GM23338 (cell line): ENCODE measurements around the gene KIF6. TPM values are rescaled to one million over a fixed set of nuclear protein-coding genes. Genes with fewer than 3 reads are reported as not detected.

Source experiments
- ATAC-seq: fragments of 200-7000 bp; cut with Tn5 transposase; 3 replicates; pipeline ENCODE4 v1.9.1; 2020
- DNase-seq: peaks from one replicate; pipeline ENCODE4 v3.0.0-alpha.2; 2015; ENCODE audit warnings: low spot score
- H2AFZ ChIP-seq: fragments of 200-600 bp; sonication (generic); 2 replicates; pipeline ENCODE4 v1.8.0; 2016; ENCODE audit warnings: antibody characterized with exemption, mild to moderate bottlenecking, moderate library complexity
- H3F3A ChIP-seq: fragments of 200-600 bp; sonication (generic); replicated peaks from 2 replicates; pipeline ENCODE4 v1.8.0; 2017; ENCODE audit warnings: antibody characterized with exemption, mixed run types, low read depth
- H3K27ac ChIP-seq: fragments of 200-600 bp; sonication (generic); 2 replicates; pipeline ENCODE4 v1.6.1; 2016; ENCODE audit warnings: low read depth
- H3K27me3 ChIP-seq: fragments of 200-600 bp; sonication (generic); 2 replicates; pipeline ENCODE4 v1.8.0; 2016; ENCODE audit warnings: mild to moderate bottlenecking, mixed run types, moderate library complexity; ENCODE audit not compliant: insufficient read depth
- H3K36me3 ChIP-seq: fragments of 200-600 bp; sonication (generic); 2 replicates; pipeline ENCODE4 v1.8.0; 2016; ENCODE audit warnings: mild to moderate bottlenecking; ENCODE audit not compliant: insufficient read depth
- H3K4me1 ChIP-seq: fragments of 200-600 bp; sonication (generic); 2 replicates; pipeline ENCODE4 v1.8.0; 2016; ENCODE audit warnings: mild to moderate bottlenecking, moderate library complexity; ENCODE audit not compliant: insufficient read depth
- H3K4me2 ChIP-seq: fragments of 200-600 bp; sonication (generic); 2 replicates; pipeline ENCODE4 v1.7.1; 2017; ENCODE audit warnings: mixed run types
- H3K4me3 ChIP-seq: fragments of 200-600 bp; sonication (generic); 2 replicates; pipeline ENCODE4 v1.6.1; 2016; ENCODE audit warnings: mixed run types
- H3K79me2 ChIP-seq: fragments of 200-600 bp; sonication (generic); replicated peaks from 2 replicates; pipeline ENCODE4 v1.8.0; 2017; ENCODE audit warnings: mild to moderate bottlenecking; ENCODE audit not compliant: insufficient read depth
- H3K9me2 ChIP-seq: fragments of 200-600 bp; sonication (generic); 2 replicates; pipeline ENCODE4 v1.8.0; 2017; ENCODE audit not compliant: insufficient read depth
- H4K20me1 ChIP-seq: fragments of 200-600 bp; sonication (generic); replicated peaks from 2 replicates; pipeline ENCODE4 v1.8.0; 2017; ENCODE audit warnings: mild to moderate bottlenecking; ENCODE audit not compliant: insufficient read depth
- H3K27ac Mint-ChIP-seq: 2 replicates; pipeline ENCODE4 v1.8.0; 2020; ENCODE audit warnings: inconsistent platforms, mild to moderate bottlenecking, moderate library complexity, mixed read lengths
- H3K27me3 Mint-ChIP-seq: 3 replicates; pipeline ENCODE4 v1.8.0; 2022; ENCODE audit warnings: low read depth, mild to moderate bottlenecking, moderate library complexity, mixed read lengths, inconsistent platforms; ENCODE audit not compliant: insufficient read depth, poor library complexity
- H3K36me3 Mint-ChIP-seq: 3 replicates; pipeline ENCODE4 v1.8.0; 2021; ENCODE audit warnings: low read depth, mild to moderate bottlenecking, inconsistent platforms, moderate library complexity, mixed read lengths
- H3K4me1 Mint-ChIP-seq: 3 replicates; pipeline ENCODE4 v1.8.0; 2020; ENCODE audit warnings: mild to moderate bottlenecking, inconsistent platforms, mixed read lengths
- H3K4me3 Mint-ChIP-seq: 3 replicates; pipeline ENCODE4 v1.8.0; 2021; ENCODE audit warnings: moderate library complexity, mild to moderate bottlenecking, inconsistent platforms, mixed read lengths
- H3K9me3 Mint-ChIP-seq: 3 replicates; pipeline ENCODE4 v1.8.0; 2020; ENCODE audit warnings: moderate library complexity, mild to moderate bottlenecking, inconsistent platforms, mixed read lengths
- CREB1 ChIP-seq: fragments of 250-450 bp; sonication (Bioruptor Pico); IDR thresholded peaks from 2 replicates; pipeline ENCODE4 v1.5.0; 2020; ENCODE audit warnings: low read depth, mild to moderate bottlenecking, moderate library complexity
- ETS1 ChIP-seq: IDR thresholded peaks from 2 replicates; pipeline ENCODE4 v1.6.1; 2016; ENCODE audit warnings: antibody characterized with exemption
- EZH2 ChIP-seq: fragments of 200-600 bp; sonication (generic); IDR thresholded peaks from one replicate; pipeline ENCODE4 v1.8.0; 2017; ENCODE audit warnings: antibody characterized with exemption, mild to moderate bottlenecking, low read depth; ENCODE audit not compliant: unreplicated experiment
- EZH2phosphoT487 ChIP-seq: fragments of 200-600 bp; sonication (generic); IDR thresholded peaks from one replicate; pipeline ENCODE4 v1.8.1; 2018; ENCODE audit warnings: antibody characterized with exemption; ENCODE audit not compliant: unreplicated experiment
- JUNB ChIP-seq: IDR thresholded peaks from one replicate; pipeline ENCODE4 v1.6.1; 2016; ENCODE audit warnings: antibody characterized with exemption; ENCODE audit not compliant: unreplicated experiment
- STAT1 ChIP-seq: IDR thresholded peaks from one replicate; pipeline ENCODE4 v1.6.1; 2016; ENCODE audit warnings: antibody characterized with exemption; ENCODE audit not compliant: unreplicated experiment
- ZNF114 ChIP-seq: fragments of 250-450 bp; sonication (Bioruptor Pico); IDR thresholded peaks from 2 replicates; pipeline ENCODE4 v1.5.0; 2020; ENCODE audit warnings: mild to moderate bottlenecking, moderate library complexity
- ZNF331 ChIP-seq: fragments of 250-450 bp; sonication (Bioruptor Pico); IDR thresholded peaks from 2 replicates; pipeline ENCODE4 v1.5.0; 2020; ENCODE audit warnings: low read depth, mild to moderate bottlenecking, moderate library complexity
- polyA plus RNA-seq: library from polyadenylated mRNA; unstranded; fragments of >200 nt; fragmentation: Nextera tagmentation; extraction: Ambion mirVana; gene quantifications from 2 replicates; pipeline ENCODE4 v1.2.1, GENCODE V29; 2016
- total RNA-seq: library from RNA; depleted of rRNA; stranded (reverse); fragments of >200 nt; shearing (Covaris generic); gene quantifications from 2 replicates; pipeline ENCODE4 v1.2.3, GENCODE V29; 2014
- TF ChIP-seq, protein P1 (sequence below): fragments of 250-450 bp; sonication (Bioruptor Pico); IDR thresholded peaks from 2 replicates; pipeline ENCODE4 v1.5.0; 2020; ENCODE audit warnings: mild to moderate bottlenecking, moderate library complexity
- TF ChIP-seq, protein P2 (sequence below), 2 experiments: fragments of 200-600 bp in 1 of 2; sonication (generic) in 1 of 2; conservative IDR thresholded peaks; 2 replicates each; pipeline versions ENCODE4 v1.5.1 to v1.6.1; 2016 to 2017; ENCODE audit warnings: antibody characterized with exemption in 2 of 2, low read depth in 2 of 2, mild to moderate bottlenecking in 2 of 2, moderate library complexity in 1 of 2

KIF6 gene
- total and polyA plus RNA-seq, 2 experiments from 2014 or later: 0.87 to 1.7 TPM

DNA sequence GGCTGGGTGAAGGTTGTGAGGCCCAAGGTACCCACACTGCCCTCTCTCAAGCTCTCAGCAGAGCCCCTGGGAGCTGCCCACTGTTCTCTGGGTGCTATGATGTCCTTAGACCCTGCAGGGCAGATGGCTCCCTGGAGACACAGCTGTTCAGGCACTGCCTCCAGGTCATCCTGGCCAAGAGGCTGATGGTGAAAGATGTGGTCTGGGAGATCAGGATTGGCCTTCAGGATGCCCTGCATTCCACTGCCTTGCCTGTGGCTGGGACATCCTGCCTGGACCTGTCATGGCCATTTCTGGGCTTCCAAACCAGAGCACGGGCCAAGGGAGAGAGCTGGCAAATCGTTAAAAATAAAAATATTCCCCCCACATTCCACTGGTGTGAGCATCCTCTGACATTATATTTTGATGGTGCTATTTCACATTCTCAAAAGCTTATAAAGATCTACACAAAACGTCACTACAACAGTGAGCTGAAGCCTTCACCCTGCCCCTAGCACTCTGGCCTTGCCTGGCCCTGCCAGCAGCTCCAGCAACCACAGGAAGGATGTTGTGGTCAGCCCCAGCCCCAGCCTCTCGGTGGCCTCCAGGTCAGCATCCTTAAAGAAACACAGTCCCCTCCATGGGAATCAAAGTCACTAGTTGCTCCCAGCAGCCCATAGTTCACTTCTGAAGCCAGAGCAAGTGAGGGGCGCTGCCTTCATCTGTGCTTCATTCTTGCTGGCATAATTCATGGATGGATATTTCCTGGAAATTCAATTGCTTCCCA lies 389.2 kb downstream of the KIF6 start (continued):
- TF ChIP-seq, protein P1, sequence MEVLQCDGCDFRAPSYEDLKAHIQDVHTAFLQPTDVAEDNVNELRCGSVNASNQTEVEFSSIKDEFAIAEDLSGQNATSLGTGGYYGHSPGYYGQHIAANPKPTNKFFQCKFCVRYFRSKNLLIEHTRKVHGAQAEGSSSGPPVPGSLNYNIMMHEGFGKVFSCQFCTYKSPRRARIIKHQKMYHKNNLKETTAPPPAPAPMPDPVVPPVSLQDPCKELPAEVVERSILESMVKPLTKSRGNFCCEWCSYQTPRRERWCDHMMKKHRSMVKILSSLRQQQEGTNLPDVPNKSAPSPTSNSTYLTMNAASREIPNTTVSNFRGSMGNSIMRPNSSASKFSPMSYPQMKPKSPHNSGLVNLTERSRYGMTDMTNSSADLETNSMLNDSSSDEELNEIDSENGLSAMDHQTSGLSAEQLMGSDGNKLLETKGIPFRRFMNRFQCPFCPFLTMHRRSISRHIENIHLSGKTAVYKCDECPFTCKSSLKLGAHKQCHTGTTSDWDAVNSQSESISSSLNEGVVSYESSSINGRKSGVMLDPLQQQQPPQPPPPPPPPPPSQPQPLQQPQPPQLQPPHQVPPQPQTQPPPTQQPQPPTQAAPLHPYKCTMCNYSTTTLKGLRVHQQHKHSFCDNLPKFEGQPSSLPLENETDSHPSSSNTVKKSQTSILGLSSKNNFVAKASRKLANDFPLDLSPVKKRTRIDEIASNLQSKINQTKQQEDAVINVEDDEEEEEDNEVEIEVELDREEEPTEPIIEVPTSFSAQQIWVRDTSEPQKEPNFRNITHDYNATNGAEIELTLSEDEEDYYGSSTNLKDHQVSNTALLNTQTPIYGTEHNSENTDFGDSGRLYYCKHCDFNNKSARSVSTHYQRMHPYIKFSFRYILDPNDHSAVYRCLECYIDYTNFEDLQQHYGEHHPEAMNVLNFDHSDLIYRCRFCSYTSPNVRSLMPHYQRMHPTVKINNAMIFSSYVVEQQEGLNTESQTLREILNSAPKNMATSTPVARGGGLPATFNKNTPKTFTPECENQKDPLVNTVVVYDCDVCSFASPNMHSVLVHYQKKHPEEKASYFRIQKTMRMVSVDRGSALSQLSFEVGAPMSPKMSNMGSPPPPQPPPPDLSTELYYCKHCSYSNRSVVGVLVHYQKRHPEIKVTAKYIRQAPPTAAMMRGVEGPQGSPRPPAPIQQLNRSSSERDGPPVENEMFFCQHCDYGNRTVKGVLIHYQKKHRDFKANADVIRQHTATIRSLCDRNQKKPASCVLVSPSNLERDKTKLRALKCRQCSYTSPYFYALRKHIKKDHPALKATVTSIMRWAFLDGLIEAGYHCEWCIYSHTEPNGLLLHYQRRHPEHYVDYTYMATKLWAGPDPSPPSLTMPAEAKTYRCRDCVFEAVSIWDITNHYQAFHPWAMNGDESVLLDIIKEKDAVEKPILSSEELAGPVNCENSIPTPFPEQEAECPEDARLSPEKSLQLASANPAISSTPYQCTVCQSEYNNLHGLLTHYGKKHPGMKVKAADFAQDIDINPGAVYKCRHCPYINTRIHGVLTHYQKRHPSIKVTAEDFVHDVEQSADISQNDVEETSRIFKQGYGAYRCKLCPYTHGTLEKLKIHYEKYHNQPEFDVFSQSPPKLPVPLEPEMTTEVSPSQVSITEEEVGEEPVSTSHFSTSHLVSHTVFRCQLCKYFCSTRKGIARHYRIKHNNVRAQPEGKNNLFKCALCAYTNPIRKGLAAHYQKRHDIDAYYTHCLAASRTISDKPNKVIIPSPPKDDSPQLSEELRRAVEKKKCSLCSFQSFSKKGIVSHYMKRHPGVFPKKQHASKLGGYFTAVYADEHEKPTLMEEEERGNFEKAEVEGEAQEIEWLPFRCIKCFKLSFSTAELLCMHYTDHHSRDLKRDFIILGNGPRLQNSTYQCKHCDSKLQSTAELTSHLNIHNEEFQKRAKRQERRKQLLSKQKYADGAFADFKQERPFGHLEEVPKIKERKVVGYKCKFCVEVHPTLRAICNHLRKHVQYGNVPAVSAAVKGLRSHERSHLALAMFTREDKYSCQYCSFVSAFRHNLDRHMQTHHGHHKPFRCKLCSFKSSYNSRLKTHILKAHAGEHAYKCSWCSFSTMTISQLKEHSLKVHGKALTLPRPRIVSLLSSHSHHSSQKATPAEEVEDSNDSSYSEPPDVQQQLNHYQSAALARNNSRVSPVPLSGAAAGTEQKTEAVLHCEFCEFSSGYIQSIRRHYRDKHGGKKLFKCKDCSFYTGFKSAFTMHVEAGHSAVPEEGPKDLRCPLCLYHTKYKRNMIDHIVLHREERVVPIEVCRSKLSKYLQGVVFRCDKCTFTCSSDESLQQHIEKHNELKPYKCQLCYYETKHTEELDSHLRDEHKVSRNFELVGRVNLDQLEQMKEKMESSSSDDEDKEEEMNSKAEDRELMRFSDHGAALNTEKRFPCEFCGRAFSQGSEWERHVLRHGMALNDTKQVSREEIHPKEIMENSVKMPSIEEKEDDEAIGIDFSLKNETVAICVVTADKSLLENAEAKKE: no peak
- no peak for TF ChIP-seq ZNF114 (CRISPR knock-in tag)
- no peak for TF ChIP-seq ETS1

GRCh38 chr6:39333644-39334438 lies 391.4 kb downstream of the KIF6 start:
- Mint-ChIP-seq H3K36me3 (no peaks in the 10 kb centered on the region), H3K4me1 (peaks cover 9% of the 10 kb centered on the region), H3K27ac (no peak overlapping the region), H3K4me3 (no peak overlapping the region), H3K27me3 (peaks cover 9% of the 10 kb centered on the region), H3K9me3 (no peaks in the 10 kb centered on the region)
- DNase-seq: no peak
- no peaks in the 10 kb centered on the region for H3K9me2 ChIP-seq
- no peaks in the 10 kb centered on the region for H3K4me1 ChIP-seq
- H3F3A ChIP-seq: no peaks in the 10 kb centered on the region
- no peaks in the 10 kb centered on the region for H3K27me3 ChIP-seq
- H2AFZ ChIP-seq: no peak overlapping the region
- H3K79me2 ChIP-seq: no peaks in the 10 kb centered on the region
- H3K36me3 ChIP-seq: no peaks in the 10 kb centered on the region
- no peak overlapping the region for H3K4me3 ChIP-seq
- no peaks in the 10 kb centered on the region for H4K20me1 ChIP-seq
- H3K27ac ChIP-seq: no peak overlapping the region
- no peak overlapping the region for H3K4me2 ChIP-seq
- no peak for ATAC-seq
- TF ChIP-seq CREB1 (no peak), ZNF114 (CRISPR knock-in tag) (no peak), EZH2phosphoT487 (no peak), ZNF331 (CRISPR knock-in tag) (no peak), EZH2 (no peak), JUNB (no peak), STAT1 (no peak)
- TF ChIP-seq, protein P2, sequence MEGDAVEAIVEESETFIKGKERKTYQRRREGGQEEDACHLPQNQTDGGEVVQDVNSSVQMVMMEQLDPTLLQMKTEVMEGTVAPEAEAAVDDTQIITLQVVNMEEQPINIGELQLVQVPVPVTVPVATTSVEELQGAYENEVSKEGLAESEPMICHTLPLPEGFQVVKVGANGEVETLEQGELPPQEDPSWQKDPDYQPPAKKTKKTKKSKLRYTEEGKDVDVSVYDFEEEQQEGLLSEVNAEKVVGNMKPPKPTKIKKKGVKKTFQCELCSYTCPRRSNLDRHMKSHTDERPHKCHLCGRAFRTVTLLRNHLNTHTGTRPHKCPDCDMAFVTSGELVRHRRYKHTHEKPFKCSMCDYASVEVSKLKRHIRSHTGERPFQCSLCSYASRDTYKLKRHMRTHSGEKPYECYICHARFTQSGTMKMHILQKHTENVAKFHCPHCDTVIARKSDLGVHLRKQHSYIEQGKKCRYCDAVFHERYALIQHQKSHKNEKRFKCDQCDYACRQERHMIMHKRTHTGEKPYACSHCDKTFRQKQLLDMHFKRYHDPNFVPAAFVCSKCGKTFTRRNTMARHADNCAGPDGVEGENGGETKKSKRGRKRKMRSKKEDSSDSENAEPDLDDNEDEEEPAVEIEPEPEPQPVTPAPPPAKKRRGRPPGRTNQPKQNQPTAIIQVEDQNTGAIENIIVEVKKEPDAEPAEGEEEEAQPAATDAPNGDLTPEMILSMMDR (conservative IDR thresholded peaks at IDR 0.05; ENCODE audit: low read depth in 2 of 2): no peak
